Measurements from ENCODE around the gene DYNC1LI1. TPM values are rescaled to one million over a fixed set of nuclear protein-coding genes. Genes with fewer than 3 reads are reported as not detected.
A peak's percentile ranks its signal among the peaks of the same experiment; 100 is the strongest.

Gene DYNC1LI1
- total RNA-seq, 3 donors from 2014 or later, result 25.3 to 35.7 (median 31.8) TPM

- no peak overlapping the region for H3K27ac ChIP-seq
- no peaks in the 10 kb centered on the region for H3K9me3 ChIP-seq
- TF ChIP-seq POLR2AphosphoS5 (IDR thresholded peaks at IDR 0.05) (no peak), POLR2A (IDR thresholded peaks at IDR 0.05) (no peak), CTCF (IDR thresholded peaks at IDR 0.05) (no peak)
- H3K4me1 ChIP-seq, result no peaks in the 10 kb centered on the region
- no peak for DNase-seq (ENCODE audit: low spot score in 2 of 2)
- H3K4me3 ChIP-seq, result no peak overlapping the region
- no peaks in the 10 kb centered on the region for H3K36me3 ChIP-seq
- intact Hi-C loops (cut with DNase I; ENCODE audit: low total_unique reads), result no loop called here
- no peaks in the 10 kb centered on the region for H3K27me3 ChIP-seq
These were observed 4.9 kb upstream of the DYNC1LI1 start for GRCh38 chr3:32575451-32576113.

DNA sequence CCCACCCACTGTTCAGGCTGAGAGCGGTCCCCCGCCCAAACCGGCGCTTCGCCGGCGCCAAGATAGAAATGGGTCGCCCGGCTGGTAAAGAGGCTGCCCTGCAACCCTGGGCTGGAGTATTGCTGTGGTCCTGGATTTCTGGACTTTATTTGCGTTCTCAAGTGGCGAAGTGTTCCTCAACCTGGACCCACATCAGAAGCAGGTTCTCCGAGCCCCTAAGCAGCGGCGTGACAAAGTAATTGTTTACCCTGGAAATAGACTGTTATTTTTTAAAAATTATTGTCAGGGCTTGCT is 481 bp upstream of the DYNC1LI1 start:
- peak in 1 of 2 donors; percentile 57 for DNase-seq (ENCODE audit: low spot score in 2 of 2)
- TF ChIP-seq POLR2A (IDR thresholded peaks at IDR 0.05) (no peak), POLR2AphosphoS5 (IDR thresholded peaks at IDR 0.05) (no peak), CTCF (IDR thresholded peaks at IDR 0.05) (no peak)
- H3K36me3 ChIP-seq, result no peaks in the 10 kb centered on the region
- no peaks in the 10 kb centered on the region for H3K9me3 ChIP-seq
- peak overlapping the region; percentile 84 to 97 (median 87) for H3K4me3 ChIP-seq
- H3K4me1 ChIP-seq, result peaks cover 0 to 7% of the 10 kb centered on the region in 2 donors
- intact Hi-C loops (cut with DNase I; ENCODE audit: low total_unique reads), result loop anchor here (5.0 kb wide), 1 partner anchor 284 kb away; no protein-coding TSS in a partner anchor
- H3K27me3 ChIP-seq, result no peaks in the 10 kb centered on the region
- peak overlapping the region; percentile 89 to 99 for H3K27ac ChIP-seq

DNA sequence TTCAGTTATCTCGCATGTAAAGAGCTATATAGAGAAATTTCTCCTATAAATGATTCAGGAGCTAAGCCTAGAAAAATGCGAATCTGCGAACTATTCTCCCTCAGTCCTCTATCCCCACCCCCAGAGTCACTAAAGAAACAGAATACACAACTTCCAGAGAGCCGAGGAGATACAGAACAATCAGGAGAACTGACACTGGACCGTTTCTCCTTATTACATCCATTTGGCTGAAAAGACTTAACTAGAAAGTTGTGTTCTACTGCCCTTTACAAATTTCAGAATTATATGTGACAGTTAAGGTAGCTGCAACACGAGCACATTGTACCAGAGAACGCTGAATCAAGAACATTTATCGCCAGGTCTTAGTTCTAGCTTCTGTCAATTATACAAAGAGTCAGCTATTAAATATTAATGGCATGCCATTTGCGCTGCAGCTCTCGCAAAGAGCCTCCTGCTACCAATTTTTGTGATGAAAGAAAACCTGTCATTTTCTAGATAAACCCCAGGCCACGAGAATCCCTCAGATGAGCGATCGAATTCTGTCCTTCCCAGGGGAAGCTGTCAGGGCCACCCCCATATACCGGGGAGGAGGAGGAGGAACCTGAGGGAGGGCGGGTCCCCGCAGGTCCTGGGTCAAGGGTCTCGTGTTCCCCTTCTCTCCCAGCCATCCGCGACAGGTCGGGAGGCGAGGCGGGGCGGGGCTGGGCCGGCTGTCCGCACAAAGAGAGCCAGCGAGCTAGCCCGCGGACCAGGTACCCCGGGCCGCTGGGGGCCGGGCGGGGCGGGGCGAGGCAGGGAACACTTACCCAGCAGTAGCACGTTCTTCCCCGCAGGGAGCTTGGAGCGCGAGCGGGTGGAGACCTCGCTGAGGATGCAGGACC is 878 bp downstream of the DYNC1LI1 start:
- Histone ChIP-seq H3K36me3 (no peaks in the 10 kb centered on the region), H3K4me1 (peaks cover 0 to 7% of the 10 kb centered on the region in 2 donors), H3K4me3 (peak overlapping the region; percentile 84 to 97 (median 87)), H3K9me3 (no peaks in the 10 kb centered on the region), H3K27ac (peak overlapping the region; percentile 89 to 99), H3K27me3 (no peaks in the 10 kb centered on the region)
- intact Hi-C loops (cut with DNase I; ENCODE audit: low total_unique reads), result loop anchor here (5.0 kb wide), 1 partner anchor 282 kb away; no protein-coding TSS in a partner anchor
- TF ChIP-seq POLR2A (IDR thresholded peaks at IDR 0.05), result no peak
- TF ChIP-seq POLR2AphosphoS5 (IDR thresholded peaks at IDR 0.05), result no peak
- TF ChIP-seq CTCF (IDR thresholded peaks at IDR 0.05), result no peak
- DNase-seq (ENCODE audit: low spot score in 2 of 2), result peak; percentile 33 to 60

DNA sequence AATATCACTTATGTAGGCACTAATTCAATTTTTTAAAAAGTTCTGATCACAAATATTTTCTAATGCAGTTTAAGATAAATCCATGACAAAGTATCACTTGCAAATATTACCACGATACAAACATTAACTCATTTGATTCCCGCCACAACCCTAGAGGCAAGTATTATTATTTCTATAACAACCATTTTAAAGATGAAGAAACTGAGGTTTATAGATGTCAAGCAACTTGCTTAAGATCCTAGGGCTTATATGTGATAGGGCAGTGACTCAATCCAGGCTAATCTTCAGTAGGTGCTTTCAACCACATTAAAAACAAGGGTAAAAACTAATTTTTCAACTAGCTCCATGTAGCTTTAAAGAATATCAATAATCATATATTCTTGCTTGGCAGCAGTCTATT is 1.7 kb downstream of the DYNC1LI1 start:
- H3K4me1 ChIP-seq, result peaks cover 0 to 7% of the 10 kb centered on the region in 2 donors
- H3K27ac ChIP-seq, result peak overlapping the region in 1 of 2 donors; percentile 89
- intact Hi-C loops (cut with DNase I; ENCODE audit: low total_unique reads), result no loop called here
- TF ChIP-seq CTCF (IDR thresholded peaks at IDR 0.05) (no peak), POLR2AphosphoS5 (IDR thresholded peaks at IDR 0.05) (no peak), POLR2A (IDR thresholded peaks at IDR 0.05) (no peak)
- no peak for DNase-seq (ENCODE audit: low spot score in 2 of 2)
- H3K36me3 ChIP-seq, result no peaks in the 10 kb centered on the region
- H3K9me3 ChIP-seq, result no peaks in the 10 kb centered on the region
- peak overlapping the region in 2 of 3 donors; percentile 84 to 87 for H3K4me3 ChIP-seq
- H3K27me3 ChIP-seq, result no peaks in the 10 kb centered on the region

DNA sequence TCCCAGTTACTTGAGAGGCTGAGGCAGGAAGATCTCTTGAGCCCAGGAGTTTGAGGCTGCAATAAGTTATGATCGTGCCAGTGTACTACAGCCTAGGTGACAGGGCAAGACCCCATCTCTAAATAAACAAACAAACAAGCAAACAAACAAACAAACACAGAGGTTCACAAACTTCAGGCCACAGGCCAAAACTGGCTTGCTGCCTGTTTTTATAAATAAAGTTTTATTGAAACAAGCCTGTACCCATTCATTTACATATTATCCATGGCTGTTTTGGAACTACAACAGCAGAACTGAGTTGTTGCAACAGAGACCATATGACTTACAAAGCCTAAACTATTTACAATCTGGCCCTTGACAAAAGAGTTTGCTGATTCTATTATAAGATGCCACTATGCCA is 6.5 kb downstream of the DYNC1LI1 start:
- no peaks in the 10 kb centered on the region for H3K27me3 ChIP-seq
- intact Hi-C loops (cut with DNase I; ENCODE audit: low total_unique reads), result no loop called here
- TF ChIP-seq CTCF (IDR thresholded peaks at IDR 0.05) (no peak), POLR2AphosphoS5 (IDR thresholded peaks at IDR 0.05) (no peak), POLR2A (IDR thresholded peaks at IDR 0.05) (no peak)
- H3K4me1 ChIP-seq, result peaks cover 0 to 7% of the 10 kb centered on the region in 2 donors
- no peak overlapping the region for H3K27ac ChIP-seq
- no peaks in the 10 kb centered on the region for H3K36me3 ChIP-seq
- H3K4me3 ChIP-seq, result no peak overlapping the region
- no peak for DNase-seq (ENCODE audit: low spot score in 2 of 2)
- no peaks in the 10 kb centered on the region for H3K9me3 ChIP-seq
